ENCODE measurements around the gene IL22.

IL22 gene

GRCh38 chr12:68263366-68263765 is 10.0 kb upstream of the IL22 start:
- FAIRE-seq, result no peak

GRCh38 chr12:68261896-68262295 is 8.5 kb upstream of the IL22 start:
- no peak for FAIRE-seq

- no peak for FAIRE-seq
Measured at GRCh38 chr12:68260153-68260552, 6.7 kb upstream of the IL22 start.

GRCh38 chr12:68259318-68259940 is 6.0 kb upstream of the IL22 start:
- no peak for FAIRE-seq

- FAIRE-seq, result no peak
Measured at GRCh38 chr12:68252077-68252476, 1.3 kb downstream of the IL22 start.

GRCh38 chr12:68250454-68250853 is 3.0 kb downstream of the IL22 start:
- FAIRE-seq, result no peak

GRCh38 chr12:68247785-68248184 is 5.6 kb downstream of the IL22 start:
- no peak for FAIRE-seq

GRCh38 chr12:68246350-68246749 is 7.1 kb downstream of the IL22 start:
- FAIRE-seq, result no peak

- no peak for FAIRE-seq
Measured at GRCh38 chr12:68245180-68246021, 8.0 kb downstream of the IL22 start.

- FAIRE-seq, result no peak
Measured at GRCh38 chr12:68242777-68243176, 10.6 kb downstream of the IL22 start.

GRCh38 chr12:68240975-68241374 is 12.4 kb downstream of the IL22 start:
- FAIRE-seq, result no peak

GRCh38 chr12:68240079-68240478 is 13.3 kb downstream of the IL22 start:
- no peak for FAIRE-seq

GRCh38 chr12:68239309-68239982 is 14.0 kb downstream of the IL22 start:
- no peak for FAIRE-seq

GRCh38 chr12:68237619-68238018 is 15.8 kb downstream of the IL22 start:
- FAIRE-seq, result no peak

GRCh38 chr12:68237078-68237477 is 16.3 kb downstream of the IL22 start:
- no peak for FAIRE-seq

GRCh38 chr12:68236421-68237059 is 16.9 kb downstream of the IL22 start:
- FAIRE-seq, result no peak

- no peak for FAIRE-seq
Measured at GRCh38 chr12:68235576-68235975, 17.8 kb downstream of the IL22 start.

- FAIRE-seq, result no peak
Measured at GRCh38 chr12:68234140-68234539, 19.3 kb downstream of the IL22 start.

GRCh38 chr12:68233498-68233897 is 19.9 kb downstream of the IL22 start:
- FAIRE-seq, result no peak

- FAIRE-seq, result no peak
Measured at GRCh38 chr12:68231691-68232090, 21.7 kb downstream of the IL22 start.

- no peak for FAIRE-seq
Measured at GRCh38 chr12:68231229-68231628, 22.2 kb downstream of the IL22 start.

GRCh38 chr12:68229956-68230355 is 23.4 kb downstream of the IL22 start:
- no peak for FAIRE-seq

GRCh38 chr12:68227356-68227755 is 26.0 kb downstream of the IL22 start:
- no peak for FAIRE-seq

All from G401.6 (cell line).